Spleen (tissue), 11 donors: ENCODE results near the gene ACCS. TPM values are rescaled to one million over a fixed set of nuclear protein-coding genes. Genes with fewer than 3 reads are reported as not detected.

ENCODE experiments used
- DNase-seq: peaks from one replicate; pipeline ENCODE4 v3.0.0-alpha.2; 2020
- H3K27ac ChIP-seq, 8 donors: fragments of 200-600 bp; sonication (generic) in 7 of 8; 1 replicate in 4 of 8; 2 replicates in 4 of 8; pipeline versions ENCODE4 v1.5.0 to v1.8.0; 2016 to 2021; ENCODE audit warnings: inconsistent platforms in 4 of 8, mild to moderate bottlenecking in 4 of 8, moderate library complexity in 1 of 8
- H3K27me3 ChIP-seq, 7 donors: fragments of 200-600 bp; sonication (generic) in 6 of 7; replicated peaks in 1 of 7; 1 replicate in 4 of 7; 2 replicates in 3 of 7; pipeline versions ENCODE4 v1.5.0 to v1.8.0; 2016 to 2021; ENCODE audit warnings: inconsistent platforms in 3 of 7, mild to moderate bottlenecking in 1 of 7
- H3K36me3 ChIP-seq, 6 donors: fragments of 200-600 bp; sonication (generic) in 5 of 6; 1 replicate in 4 of 6; 2 replicates in 2 of 6; pipeline versions ENCODE4 v1.5.0 to v1.8.0; 2016 to 2021; ENCODE audit warnings: inconsistent platforms in 2 of 6
- H3K4me1 ChIP-seq, 6 donors: fragments of 200-600 bp; sonication (generic) in 5 of 6; 1 replicate in 3 of 6; 2 replicates in 3 of 6; pipeline versions ENCODE4 v1.5.0 to v1.8.0; 2016 to 2021; ENCODE audit warnings: inconsistent platforms in 3 of 6
- H3K4me3 ChIP-seq, 8 donors: fragments of 200-600 bp; sonication (generic) in 7 of 8; 1 replicate in 4 of 8; 2 replicates in 4 of 8; pipeline versions ENCODE4 v1.5.0 to v1.8.0; 2016 to 2021; ENCODE audit warnings: inconsistent platforms in 4 of 8, mild to moderate bottlenecking in 4 of 8, moderate library complexity in 2 of 8
- H3K9me3 ChIP-seq, 8 donors: fragments of 200-600 bp; sonication (generic) in 7 of 8; 1 replicate in 4 of 8; 2 replicates in 4 of 8; pipeline versions ENCODE4 v1.5.0 to v1.8.0; 2016 to 2021; ENCODE audit warnings: inconsistent platforms in 4 of 8
- CTCF ChIP-seq, 11 experiments: fragments of 200-600 bp in 7 of 11; fragments of 450-650 bp in 4 of 11; sonication (generic) in 4 of 11; IDR thresholded peaks in 8 of 11; conservative IDR thresholded peaks in 3 of 11; 1 replicate in 7 of 11; 2 replicates in 4 of 11; pipeline versions ENCODE4 v1.4.0 to v1.8.0; 2016 to 2021; ENCODE audit warnings: antibody characterized with exemption in 11 of 11, inconsistent platforms in 4 of 11, mild to moderate bottlenecking in 1 of 11
- POLR2A ChIP-seq, 3 donors: fragments of 450-650 bp; IDR thresholded peaks; one replicate each; pipeline ENCODE4 v1.5.1; 2017; ENCODE audit warnings: antibody characterized with exemption in 3 of 3, mild to moderate bottlenecking in 1 of 3
- POLR2AphosphoS5 ChIP-seq, 3 donors: sonication (generic); formaldehyde crosslinking; IDR thresholded peaks; one replicate each; pipeline ENCODE4 v1.5.1; 2017; ENCODE audit warnings: antibody characterized with exemption in 3 of 3
- WGBS, 5 donors: extraction: QIAGEN DNeasy Blood & Tissue Kit in 3 of 5; methylation state at CpG; one replicate each; pipeline versions ENCODE4 v1.1.5 to v1.1.7; 2013 to 2018; 5-methylcytosine and 5-hydroxymethylcytosine counted together
- intact Hi-C: fragments of 100-400 bp; cut with DNase I; formaldehyde crosslinking; loops from one replicate; pipeline ENCODE4 v1.15.0; 2023; ENCODE audit warnings: low total_unique reads
- polyA plus RNA-seq, 3 donors: library from polyadenylated mRNA; stranded (reverse); fragments of 200-250 nt; gene quantifications; one replicate each; pipeline ENCODE4 v1.2.1, GENCODE V29; 2013
- total RNA-seq, 7 donors: library from RNA; depleted of rRNA in 3 of 7; stranded (reverse); fragments of >200 nt in 3 of 7; fragmentation: NEBNext Ultra II Directional in 4 of 7; extraction: Animal tissue kit (Norgen Biotek cat#: 25700) in 4 of 7; gene quantifications; one replicate each; pipeline versions ENCODE4 v1.1.0 to v1.2.1, GENCODE V29; 2016 to 2021
- donor health status: healthy with polysubstance abuse.
- donor health status: DM: no; HTN: no; CAD: no; lungs with moderate emphysema.
- donor health status: DM: no; HTN: no; CAD: no.
- donor health status: Bipolar disorder and iron deficiency.
- donor health status: healthy.
- donor health status: DM: no; HTN: no; CAD: no.
- donor health status: DM: yes; HTN: yes; CAD: no.

ACCS gene
- total and polyA plus RNA-seq, 10 donors: 22.4 to 87.6 (median 46.9) TPM

GRCh38 chr11:44047931-44048431, 18.1 kb upstream of the ACCS start, which contains the start of gene ACCSL:
Gene ACCSL, plus strand, starts transcription at chr11:44047981. Its CDS starts 56 bp downstream, at chr11:44048037.
- Histone ChIP-seq H3K9me3 (no peaks in the 10 kb centered on the region), H3K36me3 (no peaks in the 10 kb centered on the region), H3K27ac (no peak within 1 kb of the TSS), H3K27me3 (no peaks in the 10 kb centered on the region), H3K4me3 (no peak within 1 kb of the TSS), H3K4me1 (no peaks in the 10 kb centered on the region)
- no peak for DNase-seq
- intact Hi-C loops: no loop called here
- no peak for TF ChIP-seq POLR2AphosphoS5 (IDR thresholded peaks at IDR 0.05)
- no peak for TF ChIP-seq POLR2A (IDR thresholded peaks at IDR 0.05)
- TF ChIP-seq CTCF (IDR thresholded peaks at IDR 0.05 in 8 of 11, conservative IDR thresholded peaks at IDR 0.05 in 3 of 11): no peak
- 85 to 89% (median 87%) methylated on average over 12 of the region's 12 CpGs for WGBS, 5 donors

- no peak overlapping the region for H3K4me3 ChIP-seq
- H3K4me1 ChIP-seq: no peaks in the 10 kb centered on the region
- WGBS, 5 donors: 73 to 83% (median 80%) methylated on average over 3 of the region's 3 CpGs
- intact Hi-C loops: no loop called here
- DNase-seq: no peak
- TF ChIP-seq CTCF (IDR thresholded peaks at IDR 0.05 in 8 of 11, conservative IDR thresholded peaks at IDR 0.05 in 3 of 11) (no peak), POLR2A (IDR thresholded peaks at IDR 0.05) (no peak), POLR2AphosphoS5 (IDR thresholded peaks at IDR 0.05) (no peak)
- H3K27me3 ChIP-seq: no peaks in the 10 kb centered on the region
- no peaks in the 10 kb centered on the region for H3K9me3 ChIP-seq
- no peaks in the 10 kb centered on the region for H3K36me3 ChIP-seq
- no peak overlapping the region for H3K27ac ChIP-seq
These were observed 16.2 kb upstream of the ACCS start for GRCh38 chr11:44049832-44050231.

GRCh38 chr11:44051171-44051570, 14.9 kb upstream of the ACCS start:
- H3K9me3 ChIP-seq: no peaks in the 10 kb centered on the region
- WGBS, 5 donors: 86 to 96% (median 91%) methylated on average over 4 of the region's 4 CpGs
- no peaks in the 10 kb centered on the region for H3K27me3 ChIP-seq
- no peak overlapping the region for H3K4me3 ChIP-seq
- H3K36me3 ChIP-seq: no peaks in the 10 kb centered on the region
- DNase-seq: no peak
- no peaks in the 10 kb centered on the region for H3K4me1 ChIP-seq
- TF ChIP-seq POLR2A (IDR thresholded peaks at IDR 0.05): no peak
- TF ChIP-seq POLR2AphosphoS5 (IDR thresholded peaks at IDR 0.05): no peak
- TF ChIP-seq CTCF (IDR thresholded peaks at IDR 0.05 in 8 of 11, conservative IDR thresholded peaks at IDR 0.05 in 3 of 11): no peak
- intact Hi-C loops: no loop called here
- H3K27ac ChIP-seq: no peak overlapping the region

- no peak for DNase-seq
- TF ChIP-seq POLR2AphosphoS5 (IDR thresholded peaks at IDR 0.05) (no peak), CTCF (IDR thresholded peaks at IDR 0.05 in 8 of 11, conservative IDR thresholded peaks at IDR 0.05 in 3 of 11) (no peak), POLR2A (IDR thresholded peaks at IDR 0.05) (no peak)
- intact Hi-C loops: no loop called here
- no peaks in the 10 kb centered on the region for H3K36me3 ChIP-seq
- H3K27me3 ChIP-seq: no peaks in the 10 kb centered on the region
- H3K27ac ChIP-seq: no peak overlapping the region
- H3K4me3 ChIP-seq: no peak overlapping the region
- 82 to 94% (median 86%) methylated on average over 6 of the region's 6 CpGs for WGBS, 5 donors
- no peaks in the 10 kb centered on the region for H3K4me1 ChIP-seq
- H3K9me3 ChIP-seq: no peaks in the 10 kb centered on the region
These were observed 8.7 kb upstream of the ACCS start for GRCh38 chr11:44057340-44057739.
